ENCODE data around the gene CABLES1.

DNA sequence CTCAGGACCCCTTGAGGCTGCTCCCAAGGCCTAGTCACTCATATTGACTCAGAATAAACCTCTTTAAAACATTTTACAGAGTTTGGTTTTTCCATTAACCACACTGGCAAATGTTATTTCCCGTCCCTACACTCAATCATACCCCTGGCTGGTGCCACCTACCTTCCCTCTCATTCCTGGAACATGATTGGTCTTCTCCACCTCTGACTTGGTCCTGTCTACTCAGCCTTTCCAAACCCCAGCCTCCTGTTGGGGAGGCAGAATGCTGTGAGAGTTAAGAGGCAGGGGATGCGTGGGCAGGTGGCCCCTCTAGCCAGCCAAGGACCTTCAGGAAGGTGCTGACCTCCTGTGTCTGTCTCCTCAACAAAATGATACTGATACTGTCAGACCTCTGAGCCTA lies 149.3 kb downstream of the CABLES1 start:
- TF ChIP-seq, protein P1, sequence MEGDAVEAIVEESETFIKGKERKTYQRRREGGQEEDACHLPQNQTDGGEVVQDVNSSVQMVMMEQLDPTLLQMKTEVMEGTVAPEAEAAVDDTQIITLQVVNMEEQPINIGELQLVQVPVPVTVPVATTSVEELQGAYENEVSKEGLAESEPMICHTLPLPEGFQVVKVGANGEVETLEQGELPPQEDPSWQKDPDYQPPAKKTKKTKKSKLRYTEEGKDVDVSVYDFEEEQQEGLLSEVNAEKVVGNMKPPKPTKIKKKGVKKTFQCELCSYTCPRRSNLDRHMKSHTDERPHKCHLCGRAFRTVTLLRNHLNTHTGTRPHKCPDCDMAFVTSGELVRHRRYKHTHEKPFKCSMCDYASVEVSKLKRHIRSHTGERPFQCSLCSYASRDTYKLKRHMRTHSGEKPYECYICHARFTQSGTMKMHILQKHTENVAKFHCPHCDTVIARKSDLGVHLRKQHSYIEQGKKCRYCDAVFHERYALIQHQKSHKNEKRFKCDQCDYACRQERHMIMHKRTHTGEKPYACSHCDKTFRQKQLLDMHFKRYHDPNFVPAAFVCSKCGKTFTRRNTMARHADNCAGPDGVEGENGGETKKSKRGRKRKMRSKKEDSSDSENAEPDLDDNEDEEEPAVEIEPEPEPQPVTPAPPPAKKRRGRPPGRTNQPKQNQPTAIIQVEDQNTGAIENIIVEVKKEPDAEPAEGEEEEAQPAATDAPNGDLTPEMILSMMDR (IDR thresholded peaks at IDR 0.05; ENCODE audit: insufficient read depth, low read length, poor library complexity, severe bottlenecking), result no peak
- no peak for TF ChIP-seq EZH2phosphoT487 (conservative IDR thresholded peaks at IDR 0.05; ENCODE audit: low read length)

Measured in SU-DHL-6 (cell line).